Epidermal melanocyte (primary cell): Measurements from ENCODE around the gene RUFY2.

Experiments used
- DNase-seq: peaks from one replicate; pipeline ENCODE4 v3.0.0; 2011; ENCODE audit warnings: low spot score; ENCODE audit not compliant: insufficient read length

RUFY2 gene

DNA sequence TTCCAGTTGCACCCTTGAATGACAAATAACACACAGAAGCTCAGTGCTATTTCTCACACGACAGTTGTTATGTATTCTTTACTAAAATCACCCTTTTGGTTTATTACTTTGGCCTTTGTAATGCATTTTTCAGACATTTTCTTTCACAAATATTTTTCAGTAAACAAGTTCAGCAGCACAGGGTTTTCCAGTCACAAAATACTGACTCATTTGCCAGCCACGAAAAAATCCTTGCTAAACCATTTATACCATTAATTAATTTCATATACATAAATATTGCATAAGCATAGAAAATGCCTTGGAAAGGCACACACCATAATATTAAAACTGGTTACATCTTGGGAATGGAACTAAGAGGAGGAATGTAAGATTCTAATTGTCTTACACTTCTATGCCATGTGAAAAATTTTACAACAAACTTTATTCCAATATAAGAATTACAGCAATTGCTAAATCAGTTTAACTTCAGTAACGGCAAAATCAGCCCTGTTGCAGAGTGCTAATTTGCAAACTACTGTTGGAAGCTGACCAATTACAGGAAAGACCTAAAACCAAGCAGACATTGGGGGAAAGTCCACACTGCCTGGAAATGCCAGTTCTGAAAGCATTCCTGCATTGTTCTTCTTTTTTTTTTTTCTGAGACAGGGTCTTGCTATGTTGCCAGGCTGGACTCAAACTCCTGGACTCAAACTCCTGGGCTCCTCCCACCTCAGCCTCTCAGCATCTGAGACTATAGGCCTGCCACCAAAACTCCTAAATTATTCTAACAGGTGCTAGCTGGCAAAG is 42.8 kb downstream of the RUFY2 start:
- DNase-seq: no peak

DNA sequence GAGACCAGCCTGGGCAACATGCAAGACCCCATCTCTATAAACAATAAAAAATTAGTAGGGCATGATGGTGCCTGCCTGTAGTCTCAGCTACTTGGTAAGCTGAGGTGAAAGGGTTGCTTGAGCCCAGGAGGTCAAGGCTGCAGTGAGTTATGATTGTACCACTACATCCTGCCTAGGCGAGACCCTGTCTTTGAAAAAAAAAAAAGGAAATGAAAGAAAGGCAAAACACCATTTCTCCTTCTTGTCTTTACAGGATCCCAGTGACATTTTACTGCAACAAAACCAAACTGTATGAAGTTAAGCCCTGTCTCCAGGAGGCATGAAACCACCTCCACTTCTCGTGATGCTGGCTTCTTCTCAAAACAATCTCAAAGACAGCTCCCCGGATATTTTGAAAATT is 44.5 kb downstream of the RUFY2 start:
- no peak for DNase-seq

DNA sequence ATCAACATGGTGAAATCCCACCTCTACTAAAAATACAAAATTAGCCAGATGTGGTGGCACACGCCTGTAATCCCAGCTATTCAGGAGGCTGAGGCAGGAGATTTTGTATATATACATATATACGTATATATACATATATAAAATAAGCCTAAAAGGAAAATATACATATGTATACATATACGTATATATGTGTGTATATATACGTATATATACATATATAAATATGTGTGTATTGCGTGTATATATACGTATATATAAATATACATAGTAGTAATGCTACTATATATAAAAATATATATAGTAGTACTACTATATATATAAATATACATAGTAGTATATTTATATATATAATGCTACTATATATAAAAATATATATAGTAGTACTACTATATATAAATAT is 47.9 kb downstream of the RUFY2 start:
- no peak for DNase-seq

DNA sequence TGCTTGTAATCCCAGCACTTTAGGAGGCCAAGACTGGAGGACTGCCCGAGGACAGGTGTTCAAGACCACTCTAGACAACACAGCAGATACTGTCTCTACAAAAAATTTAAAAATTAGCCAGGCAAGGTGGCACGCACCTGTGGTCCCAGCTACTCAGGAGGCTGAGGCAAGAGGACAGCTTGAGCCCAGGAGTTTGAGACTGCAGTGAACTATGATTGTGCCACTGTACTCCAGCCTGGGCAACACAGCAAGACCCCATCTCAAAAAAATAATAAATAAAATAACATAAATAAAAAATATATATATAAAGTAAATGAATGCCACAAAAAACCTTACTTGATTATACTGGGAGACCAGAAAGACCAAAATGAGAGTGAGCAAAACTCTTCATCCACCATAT is 53.5 kb downstream of the RUFY2 start:
- no peak for DNase-seq

DNA sequence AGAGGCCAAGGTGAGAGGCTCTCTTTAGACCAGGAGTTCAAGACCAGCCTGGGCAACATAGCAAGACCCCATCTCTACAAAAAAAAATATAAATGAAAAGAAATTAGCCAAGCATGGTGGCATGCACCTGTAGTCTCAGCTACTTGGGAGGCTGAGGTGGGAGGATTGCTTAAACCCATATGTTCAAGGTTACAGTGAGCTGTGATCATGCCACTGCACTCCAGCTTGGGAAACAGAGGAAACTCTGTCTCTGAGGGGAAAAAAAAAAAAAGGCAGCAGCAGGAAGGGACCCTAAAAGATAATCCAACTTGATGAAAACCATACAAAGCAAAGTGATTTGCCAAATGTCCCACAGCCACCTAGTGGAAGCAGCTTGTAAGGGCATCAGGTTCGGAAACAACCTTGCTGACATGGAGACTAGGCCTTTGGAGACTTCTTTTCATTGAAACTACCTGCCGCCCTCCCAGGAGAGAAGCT is 58.8 kb downstream of the RUFY2 start:
- DNase-seq: no peak

DNA sequence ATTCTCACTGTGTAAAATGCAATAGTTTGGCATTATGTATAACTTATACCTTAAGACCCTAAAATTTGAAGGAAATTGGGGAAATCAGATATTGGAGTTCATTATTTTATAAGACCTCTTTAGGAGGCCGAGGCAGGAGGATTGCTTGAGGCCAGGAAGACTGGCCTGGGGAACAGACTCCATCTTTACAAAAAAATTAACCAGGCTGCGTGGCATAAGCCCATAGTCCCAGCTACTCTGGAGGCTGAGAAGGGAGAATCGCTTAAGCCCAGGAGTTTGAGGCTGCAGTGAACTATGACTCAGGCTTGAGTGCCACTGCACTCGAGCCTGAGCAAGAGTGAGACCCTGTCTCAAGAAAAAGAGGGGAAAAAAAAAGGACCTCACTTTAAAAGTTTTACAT is 60.3 kb downstream of the RUFY2 start:
- no peak for DNase-seq

DNA sequence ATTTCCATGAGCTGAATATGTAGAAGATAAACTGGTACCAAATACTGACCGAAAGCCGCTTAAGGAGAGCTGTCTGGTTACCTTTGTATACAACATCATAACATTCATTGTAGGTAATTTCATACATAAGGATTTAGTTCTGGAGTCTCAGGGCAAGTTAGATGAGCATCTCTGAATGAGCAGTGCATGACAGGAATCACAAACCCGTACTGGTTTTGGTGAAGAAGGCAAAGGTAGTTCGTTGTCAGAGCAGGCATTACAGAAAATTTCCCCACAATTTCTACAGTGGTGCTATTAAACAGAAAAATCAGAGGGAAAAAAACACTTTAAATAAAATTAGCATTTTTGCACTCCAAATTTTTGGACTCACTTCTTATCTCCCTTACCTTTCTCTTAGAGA is 61.5 kb downstream of the RUFY2 start:
- DNase-seq: no peak

DNA sequence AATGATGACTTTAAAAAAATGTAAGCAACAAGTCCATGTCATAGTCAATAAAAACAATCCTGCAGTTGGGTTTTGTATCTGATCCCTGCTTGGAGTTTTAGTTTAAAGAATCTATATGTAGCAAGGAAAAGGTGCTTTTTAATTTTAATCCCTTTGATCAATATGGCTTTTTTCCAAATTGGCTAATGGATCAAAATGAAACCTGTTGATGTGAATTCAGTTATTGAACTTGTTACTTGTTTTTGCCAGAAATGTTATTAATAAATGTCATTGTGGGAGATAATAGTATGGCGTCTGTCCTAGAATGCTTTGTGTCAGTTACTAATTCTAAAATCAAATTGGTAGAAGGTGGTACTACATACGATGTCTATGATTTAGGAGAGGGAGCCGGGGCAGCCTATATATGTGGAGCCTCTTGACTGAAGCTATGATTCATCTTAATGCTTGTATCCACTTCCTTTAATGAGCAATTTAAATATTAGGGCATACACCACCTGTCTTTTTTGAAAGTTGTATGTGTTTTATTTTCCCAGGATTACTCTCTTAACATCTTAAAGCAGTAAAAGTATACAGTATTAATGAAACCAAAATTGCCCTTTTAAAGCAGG is 64.1 kb downstream of the RUFY2 start:
- no peak for DNase-seq

DNA sequence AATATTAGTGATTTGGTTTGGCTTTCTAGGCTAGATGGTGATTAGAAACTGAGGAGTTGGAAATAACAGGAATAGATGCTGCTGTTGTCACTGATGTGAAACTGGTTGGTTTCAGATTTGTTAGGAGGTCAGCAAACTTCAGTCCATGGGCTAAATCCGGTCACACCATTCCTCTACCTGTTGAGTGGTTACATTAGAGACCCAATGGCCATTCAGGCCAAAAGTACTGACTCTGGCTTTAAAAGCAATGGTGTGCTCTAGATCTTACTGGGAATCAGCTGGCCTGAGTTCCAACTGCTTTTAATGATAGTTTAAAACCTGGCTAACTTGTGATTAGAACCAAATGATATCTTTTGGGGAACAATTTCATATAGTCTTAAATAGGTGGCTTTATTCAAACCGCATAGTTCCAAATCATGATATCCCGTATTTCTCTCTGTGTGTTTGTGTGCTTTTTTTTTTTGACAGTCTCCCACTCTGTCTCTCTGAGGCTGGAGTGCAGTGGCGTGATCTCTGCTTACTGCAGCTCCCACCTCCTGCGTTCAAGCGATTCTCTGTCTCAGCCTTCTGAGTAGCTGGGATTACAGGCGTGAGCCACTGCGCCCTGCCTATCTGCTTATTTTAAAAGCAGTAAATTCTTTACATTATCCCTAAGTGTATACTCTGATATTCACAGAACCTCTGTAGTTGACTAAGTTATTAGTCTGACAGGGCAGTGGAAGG is 66.6 kb downstream of the RUFY2 start:
- no peak for DNase-seq

DNA sequence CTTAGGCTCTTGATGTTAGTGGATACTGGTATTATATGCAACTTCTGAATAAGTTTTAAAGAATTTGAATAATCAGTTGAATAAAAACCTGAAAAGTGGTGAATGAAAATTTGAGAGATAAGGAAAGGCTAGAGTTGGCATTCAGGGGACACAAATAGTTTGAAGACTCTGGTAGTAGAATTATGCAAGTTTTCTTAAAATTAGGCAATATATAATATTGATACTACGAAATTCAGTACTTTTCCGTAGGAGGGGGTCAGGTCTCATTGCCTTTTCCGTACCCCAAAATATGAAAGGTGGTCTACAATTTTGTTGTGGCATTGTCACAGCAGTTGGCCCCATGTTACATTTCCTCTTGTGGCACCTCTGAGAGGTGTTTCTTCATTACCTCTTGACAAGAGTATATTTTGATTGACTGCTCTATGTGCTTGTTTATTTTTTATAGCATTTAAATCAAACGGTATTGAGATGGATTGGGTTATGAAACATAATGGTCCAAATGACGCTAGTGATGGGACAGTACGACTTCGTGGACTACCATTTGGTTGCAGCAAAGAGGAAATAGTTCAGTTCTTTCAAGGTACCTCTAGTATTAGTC is 70.2 kb downstream of the RUFY2 start:
- no peak for DNase-seq

DNA sequence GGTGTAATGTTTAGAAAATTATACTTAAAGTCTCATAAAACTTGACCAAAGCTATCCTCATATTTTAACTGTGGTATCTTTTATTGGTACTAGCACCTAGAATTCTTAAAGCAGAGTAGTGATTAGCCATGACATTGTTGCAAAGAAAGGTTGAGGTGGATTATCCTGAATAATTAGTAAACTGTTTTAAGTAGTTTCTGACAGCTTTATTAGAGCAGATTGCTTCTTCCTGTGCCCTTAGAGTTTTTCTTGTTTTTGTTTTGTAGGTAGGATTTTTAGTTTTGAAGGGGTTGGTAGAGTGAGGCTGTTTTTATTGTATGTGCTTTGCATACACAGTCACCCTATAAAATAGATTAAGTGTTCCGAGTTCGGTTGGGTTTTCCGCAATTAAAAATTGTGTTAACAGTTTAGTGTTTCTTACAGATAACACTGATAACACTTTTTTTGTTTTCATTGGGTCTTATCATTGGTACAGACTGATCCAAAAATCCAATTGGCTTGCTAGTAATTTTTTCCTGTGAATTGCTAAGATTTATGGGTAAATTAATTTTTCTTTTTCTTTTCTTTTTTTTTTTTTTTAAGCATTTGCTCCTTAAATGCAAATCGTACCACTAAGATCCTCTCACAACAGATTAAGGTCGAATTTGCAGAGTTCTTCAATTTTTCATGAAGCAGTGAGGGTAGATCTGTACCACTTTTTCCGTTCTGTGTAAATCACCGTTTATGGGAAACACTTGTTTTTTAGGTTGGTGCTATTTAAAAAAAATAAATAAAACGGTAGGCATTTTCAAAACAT is 72.2 kb downstream of the RUFY2 start:
- DNase-seq: no peak

DNA sequence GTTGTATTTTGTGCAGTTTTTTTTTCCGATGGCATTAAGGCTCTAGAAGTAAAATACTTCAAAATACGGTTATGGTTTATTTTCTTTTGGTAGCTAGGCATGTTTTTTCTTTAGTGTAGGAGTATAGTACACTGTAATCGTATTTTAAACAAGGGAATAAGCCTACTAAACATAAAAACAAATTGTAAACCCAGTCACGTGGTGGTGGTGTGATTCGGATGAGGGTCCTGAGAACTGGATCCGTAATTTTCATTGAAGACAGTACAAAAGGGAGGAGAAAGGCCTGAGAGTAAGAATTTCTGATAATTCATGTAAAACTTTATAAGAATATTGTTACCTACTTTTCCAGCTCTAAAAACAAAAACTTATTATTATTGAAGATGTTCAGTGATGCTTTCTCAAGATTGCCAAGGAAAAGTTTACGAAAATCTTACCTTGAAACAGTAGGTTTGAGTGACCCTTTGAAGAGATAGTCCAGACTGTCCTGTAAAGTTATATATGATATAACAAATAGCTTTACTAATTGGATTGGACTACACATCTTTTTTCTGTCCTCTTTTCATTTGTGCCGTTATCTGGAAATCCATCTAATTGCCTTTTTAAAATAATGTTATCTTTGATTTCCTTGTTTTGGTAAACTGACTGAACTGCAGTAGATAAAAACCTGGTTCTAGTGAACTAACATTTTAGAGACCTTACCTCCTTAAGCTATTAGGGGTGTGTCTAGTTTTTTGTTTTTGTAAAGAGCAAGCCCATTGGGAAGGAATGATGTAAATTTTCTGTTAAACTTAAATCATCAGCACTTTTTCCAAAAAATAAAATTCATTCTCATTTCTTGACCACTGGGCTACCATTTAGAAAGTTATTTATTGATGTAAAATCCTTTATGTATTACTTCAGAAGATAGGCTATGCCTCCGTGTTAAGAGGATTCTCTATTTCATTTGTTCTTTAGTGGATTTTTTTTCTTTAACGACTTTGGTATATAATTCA is 73.3 kb downstream of the RUFY2 start:
- DNase-seq: no peak

DNA sequence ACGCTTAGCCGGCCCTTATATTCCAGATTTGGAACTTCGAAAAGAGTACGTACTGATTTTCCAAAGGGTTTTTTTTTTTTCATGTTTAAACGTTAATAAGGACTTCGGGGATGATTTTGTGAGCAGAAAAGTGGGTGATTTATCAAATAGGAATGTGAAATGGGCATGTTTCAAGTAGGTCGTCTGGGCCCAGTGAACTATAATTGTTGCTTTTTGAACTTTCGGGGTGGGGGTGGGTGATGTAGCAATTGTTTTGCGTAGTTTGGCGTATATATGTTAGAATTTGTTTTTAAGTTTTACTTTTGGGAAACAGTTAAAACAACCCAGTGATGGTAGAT is 74.0 kb downstream of the RUFY2 start:
- no peak for DNase-seq

DNA sequence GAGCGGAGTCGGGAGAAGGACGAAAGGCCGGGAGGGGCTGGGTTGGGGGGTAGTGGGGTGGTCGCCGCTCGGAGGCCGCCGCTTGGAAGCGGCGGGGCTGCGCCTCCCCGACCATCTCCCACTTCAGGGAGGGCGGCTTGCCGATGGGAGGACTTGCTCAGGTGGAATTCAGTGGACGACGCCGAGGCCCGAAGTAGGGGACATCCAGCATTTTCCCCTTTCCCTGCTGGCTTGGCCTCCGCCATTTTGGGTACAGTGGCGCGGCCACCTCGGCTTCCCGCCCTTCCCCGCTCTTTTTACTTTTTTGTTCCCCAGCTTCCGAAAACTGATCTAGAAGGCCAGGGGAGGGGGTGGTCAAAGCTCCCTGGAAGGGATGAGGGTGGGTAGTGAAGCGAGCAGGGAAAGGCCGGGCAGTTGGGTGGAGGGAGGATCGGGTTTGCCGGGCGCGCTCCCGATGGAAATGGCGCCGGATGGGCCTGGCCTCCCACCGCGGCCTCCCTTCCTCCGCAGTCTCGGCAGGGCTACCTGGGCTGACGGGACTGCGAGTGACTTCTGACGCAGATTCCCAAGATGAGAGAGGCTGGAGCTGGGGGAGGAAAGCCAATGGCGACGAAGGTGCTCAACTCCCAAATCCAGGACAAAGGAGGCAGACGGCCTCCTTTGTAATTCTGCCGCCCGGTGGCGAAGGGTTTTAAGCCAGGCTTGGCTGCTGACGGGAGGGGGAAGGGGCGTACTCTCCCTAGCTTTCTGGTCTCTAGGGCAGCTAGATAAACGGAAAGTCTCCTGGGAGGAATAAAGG is 74.6 kb downstream of the RUFY2 start, which contains the start of gene PBLD:
TSS of gene PBLD (minus strand) at position 670 of the 799 bp plus-strand sequence. CDS start 26,084 bp downstream, outside the sequence.
- DNase-seq: peak; percentile 46

DNA sequence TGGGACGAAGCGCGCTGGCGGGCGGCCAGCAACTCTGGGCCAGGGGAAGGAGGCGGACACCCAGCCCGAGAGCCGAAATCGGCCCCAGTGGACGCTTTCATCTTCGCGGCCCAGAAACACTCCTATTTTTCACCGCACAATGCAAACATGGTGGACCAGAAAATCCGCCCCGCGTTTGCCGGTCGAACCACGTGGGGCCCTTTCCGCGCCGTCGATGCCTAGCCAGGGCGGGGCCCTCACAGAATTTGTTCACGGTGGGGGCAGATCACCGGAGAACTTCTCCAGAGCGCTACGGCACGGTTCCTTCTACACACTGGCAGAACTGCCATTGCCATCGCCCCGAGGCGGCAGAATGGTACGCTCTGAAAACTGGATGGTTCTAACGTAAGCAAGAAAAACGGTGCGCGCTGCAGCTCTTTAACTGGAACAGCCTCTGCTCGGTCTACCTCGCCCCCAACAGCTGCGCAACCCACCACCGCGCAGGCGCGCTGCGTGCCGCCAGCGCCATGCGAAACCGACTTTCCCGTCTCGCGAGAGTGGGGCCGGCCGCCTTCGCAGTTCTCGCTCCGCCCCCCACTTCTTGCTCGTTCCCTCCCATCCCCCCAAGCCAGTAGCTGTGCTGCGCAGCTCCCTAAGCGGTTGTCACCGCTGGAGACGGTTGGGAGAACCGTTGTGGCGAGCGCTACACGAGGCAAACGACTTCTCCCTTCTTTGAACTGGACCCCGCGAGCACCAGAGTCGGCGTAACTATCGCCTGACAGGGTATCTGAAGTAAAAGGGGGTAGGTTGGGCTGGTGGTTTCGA is 75.4 kb downstream of the RUFY2 start, which contains the start of gene HNRNPH3:
TSS of gene HNRNPH3 (plus strand) at position 610 of the 804 bp plus-strand sequence. CDS start 5,158 bp downstream, outside the sequence.
- peak; percentile 71 for DNase-seq

DNA sequence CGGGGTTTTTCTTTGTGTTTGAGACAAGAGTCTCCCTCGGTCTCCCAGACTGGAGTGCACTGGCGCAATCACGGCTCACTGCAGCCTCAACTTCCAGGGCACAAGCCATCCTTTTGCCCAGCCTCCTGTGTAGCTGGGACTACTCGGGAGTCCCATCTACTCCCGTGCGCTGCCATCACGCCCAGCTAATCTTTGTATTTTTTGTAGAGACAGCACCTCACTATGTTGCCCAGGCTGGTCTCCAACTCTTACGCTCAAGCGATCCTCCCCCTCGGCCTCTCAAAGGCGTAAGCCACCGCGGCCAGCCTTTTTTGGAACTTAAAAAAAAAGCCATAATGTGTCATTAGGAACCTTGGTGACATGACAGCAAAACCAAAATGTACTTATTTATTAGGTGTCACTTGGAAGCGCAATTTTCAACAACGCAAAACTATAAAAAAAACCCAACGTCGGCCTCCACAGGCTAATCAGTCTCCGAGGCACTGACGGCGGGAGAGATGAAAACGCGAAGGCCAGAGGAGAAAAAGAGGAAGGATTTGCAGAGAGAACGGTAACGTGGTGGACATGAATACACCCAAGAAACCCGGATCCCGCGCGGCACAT is 76.1 kb downstream of the RUFY2 start:
- no peak for DNase-seq

DNA sequence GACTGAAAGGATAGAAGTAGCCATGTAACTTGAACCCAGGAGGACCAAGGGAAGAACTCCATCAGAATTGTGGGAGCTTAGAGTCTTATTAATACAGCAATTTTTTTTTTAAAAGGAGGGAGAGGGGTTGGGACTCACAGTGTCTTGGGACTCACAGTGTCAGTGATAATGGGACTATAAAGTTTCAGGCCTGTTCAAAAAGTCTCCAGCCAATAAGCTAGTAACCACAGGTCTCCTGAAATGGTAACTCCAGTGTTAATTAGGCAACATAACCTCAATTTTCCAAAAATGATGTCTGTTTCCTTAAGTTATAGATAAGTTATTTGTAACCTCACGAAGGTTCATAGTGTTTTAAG is 77.6 kb downstream of the RUFY2 start:
- no peak for DNase-seq
